ENCODE measurements around the gene CHTF18.

CHTF18 gene

GRCh38 chr16:768428-768827, 20.0 kb upstream of the CHTF18 start:
- H3K79me2 ChIP-seq (ENCODE audit: insufficient read depth, low read length), result no peaks in the 10 kb centered on the region
- no peaks in the 10 kb centered on the region for H3K9me2 ChIP-seq (replicated peaks; ENCODE audit: insufficient read depth, low read length)
- no peaks in the 10 kb centered on the region for H3K27me3 ChIP-seq (ENCODE audit: low read length)
- H3K9me3 ChIP-seq (ENCODE audit: insufficient read depth, low read length), result no peaks in the 10 kb centered on the region
- TF ChIP-seq CTCF (IDR thresholded peaks at IDR 0.05; ENCODE audit: insufficient read depth, low read length, poor library complexity, severe bottlenecking), result no peak
- no peak for TF ChIP-seq EZH2phosphoT487 (conservative IDR thresholded peaks at IDR 0.05; ENCODE audit: low read length)
- H3K4me2 ChIP-seq (ENCODE audit: low read depth, low read length, poor library complexity, severe bottlenecking), result no peak overlapping the region
- H3F3A ChIP-seq (ENCODE audit: insufficient read depth), result no peaks in the 10 kb centered on the region
- H2AFZ ChIP-seq (ENCODE audit: low read depth, low read length, severe bottlenecking), result no peak overlapping the region
- no peak overlapping the region for H3K9ac ChIP-seq (ENCODE audit: low read length)
- no peaks in the 10 kb centered on the region for H3K36me3 ChIP-seq (ENCODE audit: low read length)
- no peak overlapping the region for H3K4me3 ChIP-seq (ENCODE audit: insufficient read depth, low read length, poor library complexity, severe bottlenecking)
- H3K27ac ChIP-seq (ENCODE audit: low read depth, low read length), result no peak overlapping the region
- H4K20me1 ChIP-seq (ENCODE audit: low read depth, low read length), result no peaks in the 10 kb centered on the region

- Histone ChIP-seq H3K79me2 (ENCODE audit: insufficient read depth, low read length) (no peaks in the 10 kb centered on the region), H3K27ac (ENCODE audit: low read depth, low read length) (no peak overlapping the region), H3K9ac (ENCODE audit: low read length) (no peak overlapping the region), H3K9me3 (ENCODE audit: insufficient read depth, low read length) (no peaks in the 10 kb centered on the region), H3K9me2 (replicated peaks; ENCODE audit: insufficient read depth, low read length) (no peaks in the 10 kb centered on the region), H3F3A (ENCODE audit: insufficient read depth) (no peaks in the 10 kb centered on the region), H3K4me3 (ENCODE audit: insufficient read depth, low read length, poor library complexity, severe bottlenecking) (no peak overlapping the region), H2AFZ (ENCODE audit: low read depth, low read length, severe bottlenecking) (no peak overlapping the region), H3K36me3 (ENCODE audit: low read length) (no peaks in the 10 kb centered on the region), H4K20me1 (ENCODE audit: low read depth, low read length) (no peaks in the 10 kb centered on the region), H3K4me2 (ENCODE audit: low read depth, low read length, poor library complexity, severe bottlenecking) (no peak overlapping the region), H3K27me3 (ENCODE audit: low read length) (no peaks in the 10 kb centered on the region)
- TF ChIP-seq EZH2phosphoT487 (conservative IDR thresholded peaks at IDR 0.05; ENCODE audit: low read length) (no peak), CTCF (IDR thresholded peaks at IDR 0.05; ENCODE audit: insufficient read depth, low read length, poor library complexity, severe bottlenecking) (no peak)
Measured at GRCh38 chr16:769184-769784, 19.1 kb upstream of the CHTF18 start.

GRCh38 chr16:769934-770333, 18.5 kb upstream of the CHTF18 start:
- Histone ChIP-seq H3K9me3 (ENCODE audit: insufficient read depth, low read length) (no peaks in the 10 kb centered on the region), H3K36me3 (ENCODE audit: low read length) (no peaks in the 10 kb centered on the region), H3F3A (ENCODE audit: insufficient read depth) (no peaks in the 10 kb centered on the region), H3K4me2 (ENCODE audit: low read depth, low read length, poor library complexity, severe bottlenecking) (no peak overlapping the region), H3K79me2 (ENCODE audit: insufficient read depth, low read length) (no peaks in the 10 kb centered on the region), H3K9ac (ENCODE audit: low read length) (no peak overlapping the region), H3K9me2 (replicated peaks; ENCODE audit: insufficient read depth, low read length) (no peaks in the 10 kb centered on the region), H3K27ac (ENCODE audit: low read depth, low read length) (no peak overlapping the region), H2AFZ (ENCODE audit: low read depth, low read length, severe bottlenecking) (no peak overlapping the region), H3K4me3 (ENCODE audit: insufficient read depth, low read length, poor library complexity, severe bottlenecking) (no peak overlapping the region), H3K27me3 (ENCODE audit: low read length) (no peaks in the 10 kb centered on the region), H4K20me1 (ENCODE audit: low read depth, low read length) (no peaks in the 10 kb centered on the region)
- TF ChIP-seq EZH2phosphoT487 (conservative IDR thresholded peaks at IDR 0.05; ENCODE audit: low read length), result no peak
- TF ChIP-seq CTCF (IDR thresholded peaks at IDR 0.05; ENCODE audit: insufficient read depth, low read length, poor library complexity, severe bottlenecking), result no peak
